ENCODE measurements around the gene PGPEP1. TPM values are rescaled to one million over a fixed set of nuclear protein-coding genes. Genes with fewer than 3 reads are reported as not detected.
A peak's percentile ranks its signal among the peaks of the same experiment; 100 is the strongest.

PGPEP1 gene
- total RNA-seq, 2 donors from 2014 or later, result 38.3 to 47.2 TPM

GRCh38 chr19:18304458-18305310 lies 35.7 kb upstream of the PGPEP1 start:
- no peaks in the 10 kb centered on the region for H3K9me3 Mint-ChIP-seq
- peaks cover 26 to 27% of the 10 kb centered on the region in 2 donors for H3K36me3 Mint-ChIP-seq
- DNase-seq (ENCODE audit: low spot score in 2 of 2) (peak; percentile 80 to 89), ATAC-seq (peak; percentile 79 to 88)
- peak overlapping the region; percentile 81 to 99 for H3K27ac Mint-ChIP-seq

- peak overlapping the region; percentile 90 to 99 for H3K27ac Mint-ChIP-seq
- H3K9me3 Mint-ChIP-seq, result no peaks in the 10 kb centered on the region
- ATAC-seq (no peak), DNase-seq (ENCODE audit: low spot score in 2 of 2) (no peak)
- peaks cover 26 to 27% of the 10 kb centered on the region in 2 donors for H3K36me3 Mint-ChIP-seq
Observed at GRCh38 chr19:18306209-18306887, 34.0 kb upstream of the PGPEP1 start.

GRCh38 chr19:18306888-18307260 lies 33.5 kb upstream of the PGPEP1 start:
- peaks cover 26 to 27% of the 10 kb centered on the region in 2 donors for H3K36me3 Mint-ChIP-seq
- no peaks in the 10 kb centered on the region for H3K9me3 Mint-ChIP-seq
- ATAC-seq, result no peak
- no peak for DNase-seq (ENCODE audit: low spot score in 2 of 2)
- peak overlapping the region; percentile 90 to 99 for H3K27ac Mint-ChIP-seq

GRCh38 chr19:18307271-18307681 lies 33.1 kb upstream of the PGPEP1 start:
- no peak for DNase-seq (ENCODE audit: low spot score in 2 of 2)
- Mint-ChIP-seq H3K36me3 (peaks cover 26 to 27% of the 10 kb centered on the region in 2 donors), H3K27ac (peak overlapping the region; percentile 55 to 99), H3K9me3 (no peaks in the 10 kb centered on the region)
- no peak for ATAC-seq

- DNase-seq (ENCODE audit: low spot score in 2 of 2), result no peak
- peaks cover 23 to 32% of the 10 kb centered on the region in 2 donors for H3K36me3 Mint-ChIP-seq
- peak overlapping the region in 1 of 2 donors; percentile 99 for H3K27ac Mint-ChIP-seq
- no peak for ATAC-seq
- H3K9me3 Mint-ChIP-seq, result no peaks in the 10 kb centered on the region
Observed at GRCh38 chr19:18308051-18308947, 32.1 kb upstream of the PGPEP1 start.

GRCh38 chr19:18308948-18309325 lies 31.5 kb upstream of the PGPEP1 start:
- peaks cover 16 to 32% of the 10 kb centered on the region in 2 donors for H3K36me3 Mint-ChIP-seq

GRCh38 chr19:18309525-18310064 lies 30.8 kb upstream of the PGPEP1 start:
- Mint-ChIP-seq H3K9me3 (no peaks in the 10 kb centered on the region), H3K27ac (peak overlapping the region in 1 of 2 donors; percentile 99), H3K36me3 (peaks cover 10 to 26% of the 10 kb centered on the region in 2 donors)

More at GRCh38 chr19:18308948-18309325, 31.5 kb upstream of the PGPEP1 start:
- peak overlapping the region; percentile 44 to 99 for H3K27ac Mint-ChIP-seq
- no peak for ATAC-seq
- H3K9me3 Mint-ChIP-seq, result no peaks in the 10 kb centered on the region
- DNase-seq (ENCODE audit: low spot score in 2 of 2), result no peak

GRCh38 chr19:18310118-18310909 lies 30.1 kb upstream of the PGPEP1 start:
- Mint-ChIP-seq H3K9me3 (no peaks in the 10 kb centered on the region), H3K27ac (peak overlapping the region; percentile 50 to 77), H3K36me3 (peaks cover 4 to 21% of the 10 kb centered on the region in 2 donors)
- ATAC-seq, result no peak
- DNase-seq (ENCODE audit: low spot score in 2 of 2), result no peak

More at GRCh38 chr19:18309525-18310064, 30.8 kb upstream of the PGPEP1 start:
- ATAC-seq (no peak), DNase-seq (ENCODE audit: low spot score in 2 of 2) (no peak)

GRCh38 chr19:18310966-18311365 lies 29.4 kb upstream of the PGPEP1 start:
- H3K9me3 Mint-ChIP-seq, result no peaks in the 10 kb centered on the region
- DNase-seq (ENCODE audit: low spot score in 2 of 2) (no peak), ATAC-seq (no peak)
- peaks cover under 1 to 17% of the 10 kb centered on the region in 2 donors for H3K36me3 Mint-ChIP-seq
- peak overlapping the region in 1 of 2 donors; percentile 77 for H3K27ac Mint-ChIP-seq

GRCh38 chr19:18311502-18312091 lies 28.8 kb upstream of the PGPEP1 start:
- DNase-seq (ENCODE audit: low spot score in 2 of 2), result no peak
- Mint-ChIP-seq H3K36me3 (peaks cover 0 to 14% of the 10 kb centered on the region in 2 donors), H3K27ac (no peak overlapping the region), H3K9me3 (no peaks in the 10 kb centered on the region)
- no peak for ATAC-seq

GRCh38 chr19:18312092-18312534 lies 28.3 kb upstream of the PGPEP1 start:
- DNase-seq (ENCODE audit: low spot score in 2 of 2) (no peak), ATAC-seq (no peak)
- peaks cover 0 to 9% of the 10 kb centered on the region in 2 donors for H3K36me3 Mint-ChIP-seq
- peak overlapping the region in 1 of 2 donors; percentile 81 for H3K27ac Mint-ChIP-seq
- H3K9me3 Mint-ChIP-seq, result no peaks in the 10 kb centered on the region

GRCh38 chr19:18313398-18313797 lies 27.0 kb upstream of the PGPEP1 start:
- no peak for DNase-seq (ENCODE audit: low spot score in 2 of 2)
- H3K9me3 Mint-ChIP-seq, result no peaks in the 10 kb centered on the region
- H3K27ac Mint-ChIP-seq, result no peak overlapping the region
- ATAC-seq, result no peak
- peaks cover under 1 to 5% of the 10 kb centered on the region in 2 donors for H3K36me3 Mint-ChIP-seq

GRCh38 chr19:18317961-18318800 lies 22.2 kb upstream of the PGPEP1 start:
- peak; percentile 41 to 54 for ATAC-seq
- Mint-ChIP-seq H3K27ac (peak overlapping the region; percentile 91 to 98), H3K36me3 (peaks cover 32 to 35% of the 10 kb centered on the region in 2 donors), H3K9me3 (no peaks in the 10 kb centered on the region)
- DNase-seq (ENCODE audit: low spot score in 2 of 2), result peak; percentile 33 to 74

- Mint-ChIP-seq H3K27ac (peak overlapping the region; percentile 58 to 93), H3K9me3 (no peaks in the 10 kb centered on the region), H3K36me3 (peaks cover 32 to 35% of the 10 kb centered on the region in 2 donors)
- ATAC-seq, result no peak
- DNase-seq (ENCODE audit: low spot score in 2 of 2), result no peak
Observed at GRCh38 chr19:18319591-18320135, 20.7 kb upstream of the PGPEP1 start.
